LHCN-M2 (cell line): ENCODE results near the gene CLCNKB. TPM values are rescaled to one million over a fixed set of nuclear protein-coding genes. Genes with fewer than 3 reads are reported as not detected.
"Not testable (repeated sequence)": the region's sequence is repeated elsewhere in the genome, so short reads cannot be mapped to it uniquely, and the experiment has no call there.

ENCODE experiments used
- DNase-seq: peaks from one replicate; pipeline ENCODE4 v3.0.0-alpha.2; 2012; ENCODE audit warnings: low read depth
- total RNA-seq: library from RNA; depleted of rRNA; stranded (reverse); fragments of >200 nt; gene quantifications from 2 replicates; pipeline ENCODE4 v1.2.3, GENCODE V29; 2014

CLCNKB gene
- total RNA-seq, 1 experiment from 2014 or later: not detected

- not testable (repeated sequence) for DNase-seq
Observed at GRCh38 chr1:16057314-16057915, 13.8 kb downstream of the CLCNKB start.

- DNase-seq: not testable (repeated sequence)
Observed at GRCh38 chr1:16058394-16059120, 15.0 kb downstream of the CLCNKB start.

GRCh38 chr1:16061266-16061665 is 17.7 kb downstream of the CLCNKB start:
- DNase-seq: no peak

GRCh38 chr1:16061989-16062686 is 18.6 kb downstream of the CLCNKB start:
- not testable (repeated sequence) for DNase-seq

GRCh38 chr1:16062687-16063075 is 19.1 kb downstream of the CLCNKB start:
- not testable (repeated sequence) for DNase-seq

DNA sequence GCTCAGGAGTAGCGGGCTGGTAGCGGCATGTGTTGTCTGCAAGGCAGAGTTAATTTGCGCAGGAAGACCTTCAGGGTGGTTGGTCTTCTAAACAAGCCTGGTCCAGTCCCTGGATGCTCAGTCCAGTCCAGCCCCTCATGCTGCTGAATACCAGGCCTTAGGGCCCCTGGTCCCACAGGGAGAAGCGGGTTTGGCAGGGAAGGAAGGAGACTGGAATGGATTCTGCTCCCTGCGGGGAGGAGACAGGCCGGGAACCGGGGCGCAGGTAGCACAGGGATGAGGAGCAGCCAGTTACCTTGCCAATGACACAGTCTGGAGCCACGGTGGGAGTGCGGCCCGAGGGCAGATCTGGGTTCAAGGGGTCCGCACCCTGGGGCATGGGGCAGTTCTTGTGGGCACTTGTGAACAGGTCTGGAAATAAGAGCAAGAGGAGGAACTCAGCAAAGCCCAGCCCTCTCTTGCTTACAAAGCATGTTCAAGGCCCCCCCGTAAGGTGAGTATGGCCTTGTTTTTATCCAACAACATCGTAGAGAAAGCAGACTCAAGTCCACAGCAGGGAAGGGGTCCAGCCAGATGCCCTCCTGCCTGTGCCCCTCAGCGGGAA is 19.7 kb downstream of the CLCNKB start:
- DNase-seq: no peak

DNA sequence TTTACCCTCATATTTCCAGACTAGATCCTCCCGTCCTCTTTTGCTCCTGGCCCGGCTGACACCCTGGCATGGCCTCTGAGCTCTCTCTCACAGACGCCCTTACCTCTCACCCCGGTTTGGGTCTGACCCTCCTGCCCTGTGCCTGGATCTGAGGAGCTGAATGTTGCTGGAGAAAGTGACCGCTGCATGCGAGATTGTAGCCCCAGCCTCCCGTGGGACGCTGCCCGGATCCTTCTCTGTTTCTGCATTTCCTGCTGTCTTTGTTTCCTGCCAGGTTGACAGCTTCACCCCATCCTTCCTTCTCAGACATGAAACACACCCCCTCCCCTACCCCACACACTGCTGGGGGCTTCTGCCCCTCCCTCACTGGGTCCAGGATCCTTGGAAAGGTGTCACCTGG is 20.3 kb downstream of the CLCNKB start:
- no peak for DNase-seq

GRCh38 chr1:16064536-16065268 is 21.1 kb downstream of the CLCNKB start:
- DNase-seq: no peak

GRCh38 chr1:16065269-16065576 is 21.6 kb downstream of the CLCNKB start:
- no peak for DNase-seq

DNA sequence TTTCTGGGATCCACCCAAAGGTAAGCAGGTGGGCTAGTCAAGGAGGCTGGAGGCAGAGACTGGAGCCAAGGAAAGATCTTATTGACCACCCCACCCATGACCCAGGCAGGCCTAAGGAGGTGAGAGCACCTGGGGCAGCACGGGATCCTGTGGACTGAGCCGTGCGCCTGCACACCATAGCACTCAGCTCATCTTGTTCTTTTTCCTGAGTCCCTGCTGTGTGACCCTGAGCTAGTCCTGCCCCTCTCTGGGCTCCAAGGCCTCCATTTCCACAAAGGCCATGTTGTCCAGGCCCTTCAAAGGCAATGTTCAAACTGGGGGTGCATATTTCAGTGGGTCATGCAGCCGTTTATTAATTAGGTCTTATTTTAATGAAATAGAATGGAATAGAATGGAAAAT is 22.7 kb downstream of the CLCNKB start:
- DNase-seq: no peak

DNA sequence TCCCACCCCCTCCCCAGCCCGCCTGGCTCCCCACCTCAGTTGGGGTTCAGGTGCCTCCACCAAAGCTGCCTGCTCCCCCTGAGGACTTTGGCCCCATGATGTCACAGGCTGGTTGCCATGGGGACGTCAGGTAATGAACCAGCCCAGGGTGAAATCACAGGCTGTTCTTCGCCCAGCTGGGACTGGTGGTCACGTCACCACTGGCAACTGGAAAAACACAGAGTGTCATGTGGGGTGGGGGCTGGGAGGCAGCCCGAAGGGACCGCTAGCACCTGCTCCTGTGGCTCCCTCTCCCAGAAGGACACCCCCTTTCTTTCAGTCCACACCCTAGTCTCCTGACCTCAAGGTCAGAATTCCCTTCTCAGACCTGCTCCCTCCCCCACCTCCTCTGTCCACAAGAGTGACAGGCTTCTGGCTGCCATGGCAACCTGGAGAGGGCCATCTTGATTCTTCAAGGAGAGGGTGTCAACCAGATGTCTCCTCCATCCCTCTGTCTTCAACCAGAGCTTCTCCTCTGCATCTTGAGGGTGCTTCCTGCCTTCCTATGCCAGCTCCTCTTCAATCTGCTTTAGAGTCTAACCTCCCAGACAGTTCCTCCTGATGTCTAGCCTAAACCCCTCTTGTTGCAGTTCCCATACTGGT is 23.7 kb downstream of the CLCNKB start:
- peak; percentile 87 for DNase-seq

DNA sequence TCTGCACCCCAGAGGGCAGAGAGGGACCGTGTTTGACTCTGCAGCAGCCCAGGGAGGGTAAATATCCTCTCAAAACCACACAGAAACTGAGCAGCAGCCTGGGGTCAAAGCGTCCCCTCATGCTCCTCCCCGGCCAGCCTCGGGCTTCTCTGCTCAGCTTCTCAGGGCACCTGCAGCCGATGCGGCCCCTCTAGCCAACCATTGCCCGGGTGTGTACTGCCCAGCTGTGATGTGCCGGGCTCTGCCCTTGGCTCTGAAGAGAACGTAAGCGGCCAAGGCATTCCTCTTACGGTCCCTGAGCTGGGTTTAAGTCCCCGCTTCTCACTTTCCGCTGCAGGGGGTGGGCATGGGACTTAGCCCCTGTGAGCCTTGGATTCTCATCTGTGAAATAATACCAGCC is 24.4 kb downstream of the CLCNKB start:
- DNase-seq: no peak

DNA sequence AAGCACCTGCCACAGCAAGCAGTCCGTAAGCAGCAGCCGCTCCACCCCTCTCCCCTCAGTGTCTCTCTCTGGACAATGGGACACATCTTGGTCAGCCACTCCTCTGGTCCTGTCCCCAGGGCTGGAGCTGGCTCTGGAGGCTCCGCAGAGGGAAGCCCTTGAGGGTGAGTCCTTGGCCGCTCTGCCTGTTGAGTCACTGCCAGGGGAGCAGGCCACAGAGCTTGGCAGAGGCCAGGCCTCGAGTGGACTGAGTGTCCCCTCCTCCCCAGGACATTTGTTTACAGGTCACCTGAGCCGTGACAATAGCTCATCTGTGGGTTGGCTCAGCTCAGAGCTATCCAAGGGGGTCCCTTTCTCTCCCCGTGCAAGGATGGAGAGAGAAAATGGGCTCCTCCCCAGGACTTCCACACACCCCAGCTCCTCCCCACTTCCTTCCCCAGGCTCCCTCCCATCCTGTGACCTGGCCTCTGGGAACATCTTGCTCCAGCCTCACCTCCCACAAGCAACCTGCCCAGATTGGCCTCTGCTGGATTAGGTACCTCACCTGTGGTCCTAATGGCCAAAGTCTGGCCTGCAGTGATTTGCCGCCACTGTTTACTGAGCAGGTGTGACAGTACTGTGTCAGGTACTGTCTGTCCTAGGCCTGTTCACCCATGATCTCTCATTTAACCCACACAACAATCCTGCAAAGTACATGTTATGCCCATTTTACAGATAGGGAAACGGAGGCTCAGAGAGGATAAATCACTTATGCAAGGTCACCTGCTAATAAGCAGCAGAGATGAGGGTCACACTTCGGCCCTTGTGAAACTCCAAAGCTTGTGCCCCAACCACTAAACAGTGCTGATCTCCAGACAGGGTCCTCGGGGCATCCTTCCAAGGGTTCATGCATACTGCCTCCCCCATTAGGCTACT is 25.0 kb downstream of the CLCNKB start:
- peak; percentile 41 for DNase-seq

GRCh38 chr1:16070640-16071355 is 27.2 kb downstream of the CLCNKB start:
- no peak for DNase-seq

DNA sequence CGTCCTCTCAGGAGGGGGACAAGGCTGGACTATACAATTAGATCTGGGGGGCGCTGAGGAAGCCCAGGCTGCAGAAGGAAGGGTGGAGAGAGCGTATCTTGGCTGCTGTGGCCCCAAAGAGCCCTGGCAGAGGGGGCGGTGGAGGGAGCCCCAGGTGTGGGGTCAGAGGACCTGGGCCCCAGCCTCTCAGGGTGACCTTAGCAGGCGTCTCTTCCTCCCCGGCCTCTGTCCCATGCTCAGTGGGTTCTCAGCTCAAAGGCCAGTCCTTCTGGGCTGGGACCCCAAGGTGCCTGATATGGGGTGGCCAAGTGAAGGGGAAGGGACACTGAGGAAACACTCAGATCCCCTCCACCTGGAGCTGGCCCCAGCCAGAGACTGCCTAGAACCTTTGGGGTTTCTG is 28.0 kb downstream of the CLCNKB start:
- DNase-seq: no peak

DNA sequence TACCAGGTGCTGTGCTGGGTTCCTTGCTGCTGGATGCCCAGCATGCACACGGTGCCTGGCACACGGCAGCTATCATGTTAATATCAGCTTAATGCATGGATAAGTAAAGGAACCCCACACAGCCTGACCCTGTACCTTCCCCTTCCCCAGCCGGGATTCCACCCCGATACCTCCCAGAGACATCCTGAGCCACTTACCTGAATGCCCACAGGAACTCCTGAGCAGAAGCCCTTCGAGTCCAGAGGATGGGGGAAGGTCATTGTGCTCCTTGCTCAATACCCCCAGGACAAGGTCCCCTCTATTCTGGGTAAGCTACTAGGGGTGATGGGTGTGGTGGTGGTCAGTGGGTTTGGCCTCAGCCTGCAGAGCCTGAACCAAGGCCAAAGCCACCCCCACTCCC is 28.5 kb downstream of the CLCNKB start:
- no peak for DNase-seq

GRCh38 chr1:16072616-16073484 is 29.3 kb downstream of the CLCNKB start:
- DNase-seq: no peak

DNA sequence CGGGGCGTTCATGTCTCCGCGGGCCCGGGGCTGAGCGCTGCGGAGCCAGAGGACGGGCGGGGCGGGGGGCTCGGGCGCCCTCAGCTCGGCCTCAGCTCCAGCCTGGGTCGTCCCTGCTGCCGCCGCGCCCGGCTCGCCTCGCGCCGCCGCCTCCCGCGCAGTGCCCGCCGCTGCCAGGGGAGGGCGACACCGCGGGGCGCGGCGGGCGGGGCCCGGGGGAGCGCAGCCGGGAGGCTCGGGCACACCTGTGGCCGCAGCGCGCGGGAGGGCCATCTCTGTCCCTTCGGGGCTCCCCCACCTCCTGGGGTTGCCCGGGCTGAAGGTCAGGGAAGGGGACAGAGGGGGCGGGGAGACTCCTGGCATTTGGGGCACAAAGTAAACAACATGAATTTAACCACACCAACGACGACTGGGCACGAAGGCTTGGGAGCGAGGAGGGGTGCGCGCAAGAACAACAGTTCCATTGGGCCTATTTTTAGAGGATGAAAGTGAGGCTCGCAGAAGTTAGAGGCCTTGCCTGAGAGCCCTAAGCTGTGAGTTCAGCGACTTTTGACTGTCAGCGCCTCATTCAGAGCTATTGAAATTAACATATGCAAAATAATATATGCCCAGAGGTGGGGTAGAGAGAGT is 30.0 kb downstream of the CLCNKB start, which contains the start of gene FAM131C:
Gene FAM131C, minus strand, starts transcription at position 162 of the 630 bp plus-strand sequence. CDS start 209 bp downstream, outside the sequence.
- no peak for DNase-seq
